PC-3 (cell line): Measurements from ENCODE around the gene EHBP1. TPM values are rescaled to one million over a fixed set of nuclear protein-coding genes. Genes with fewer than 3 reads are reported as not detected.
A peak's percentile ranks its signal among the peaks of the same experiment; 100 is the strongest.

Experiments
- ATAC-seq: fragments of 200-7000 bp; cut with Tn5 transposase; 2 replicates; pipeline ENCODE4 v1.9.1; 2020; ENCODE audit warnings: mild to moderate bottlenecking, moderate library complexity
- BruUV-seq: library from RNA; stranded (reverse); fragments of 400-500 nt; replicated peaks from 2 replicates; lab custom pipeline; 2021; lab: Mats Ljungman, UMichigan
- CTCF ChIA-PET: fragments of 300-600 bp; sonication (Branson Sonifier 250); formaldehyde crosslinking; loops from one replicate; lab custom pipeline; 2022; ENCODE audit warnings: antibody characterized with exemption; lab: Charles Lee
- POLR2A ChIA-PET: fragments of 300-600 bp; sonication (Branson Sonifier 250); formaldehyde crosslinking; loops from one replicate; lab custom pipeline; 2022; ENCODE audit warnings: antibody characterized with exemption; ENCODE audit not compliant: unreplicated experiment; lab: Charles Lee
- DNase-seq: peaks from one replicate; pipeline ENCODE4 v3.0.0-alpha.2; 2015
- H2AFZ ChIP-seq: fragments of 300-600 bp; sonication (generic); 2 replicates; pipeline ENCODE4 v1.6.0; 2016; ENCODE audit warnings: antibody characterized with exemption, low read length
- H3F3A ChIP-seq: fragments of 300-600 bp; sonication (generic); one replicate; pipeline ENCODE4 v1.6.0; 2017; ENCODE audit warnings: antibody characterized with exemption, low read length, control low read depth, mild to moderate bottlenecking; ENCODE audit not compliant: unreplicated experiment
- H3K27ac ChIP-seq: fragments of 300-600 bp; sonication (generic); 2 replicates; pipeline ENCODE4 v1.5.1; 2016; ENCODE audit warnings: mild to moderate bottlenecking, low read length
- H3K27me3 ChIP-seq: fragments of 300-600 bp; sonication (generic); 2 replicates; pipeline ENCODE4 v1.6.1; 2016; ENCODE audit warnings: low read length, mixed read lengths
- H3K36me3 ChIP-seq: fragments of 300-600 bp; sonication (generic); 2 replicates; pipeline ENCODE4 v1.6.1; 2016; ENCODE audit warnings: low read depth, mixed run types, low read length, mixed read lengths
- H3K4me1 ChIP-seq: fragments of 300-600 bp; sonication (generic); 2 replicates; pipeline ENCODE4 v1.5.1; 2016; ENCODE audit warnings: low read length; ENCODE audit not compliant: insufficient read depth
- H3K4me2 ChIP-seq: fragments of 300-600 bp; sonication (generic); 2 replicates; pipeline ENCODE4 v1.6.0; 2016; ENCODE audit warnings: low read length
- H3K4me3 ChIP-seq: fragments of 300-600 bp; sonication (generic); 2 replicates; pipeline ENCODE4 v1.5.1; 2016; ENCODE audit warnings: mild to moderate bottlenecking, low read length, mixed read lengths
- H3K79me2 ChIP-seq: fragments of 300-600 bp; sonication (generic); 2 replicates; pipeline ENCODE4 v1.6.1; 2017; ENCODE audit warnings: low read length, mixed read lengths
- H3K9ac ChIP-seq: fragments of 300-600 bp; sonication (generic); 2 replicates; pipeline ENCODE4 v1.6.0; 2016; ENCODE audit warnings: mild to moderate bottlenecking, low read length
- H3K9me2 ChIP-seq: fragments of 300-600 bp; sonication (generic); replicated peaks from 2 replicates; pipeline ENCODE4 v1.6.1; 2016; ENCODE audit warnings: mixed run types, low read length, mixed read lengths
- H3K9me3 ChIP-seq: fragments of 300-600 bp; sonication (generic); 2 replicates; pipeline ENCODE4 v1.6.1; 2016; ENCODE audit warnings: low read length, mixed read lengths
- H4K20me1 ChIP-seq: fragments of 300-600 bp; sonication (generic); 2 replicates; pipeline ENCODE4 v1.6.1; 2016; ENCODE audit warnings: low read length, mixed read lengths
- CTCF ChIP-seq: fragments of 300-600 bp; sonication (generic); conservative IDR thresholded peaks from 2 replicates; pipeline ENCODE4 v1.5.1; 2017; ENCODE audit warnings: antibody characterized with exemption, low read depth, mild to moderate bottlenecking, low read length
- EZH2 ChIP-seq: fragments of 300-600 bp; sonication (generic); IDR thresholded peaks from one replicate; pipeline ENCODE4 v1.6.1; 2017; ENCODE audit warnings: antibody characterized with exemption, mild to moderate bottlenecking, low read length; ENCODE audit not compliant: unreplicated experiment
- EZH2phosphoT487 ChIP-seq: fragments of 300-600 bp; sonication (generic); IDR thresholded peaks from 2 replicates; pipeline ENCODE4 v1.6.1; 2018; ENCODE audit warnings: mild to moderate bottlenecking, antibody characterized with exemption, low read length, borderline replicate concordance
- intact Hi-C: fragments of 100-400 bp; cut with micrococcal nuclease; formaldehyde crosslinking; loops from 2 replicates; pipeline ENCODE4 v1.9.0; 2023
- total RNA-seq: library from RNA; depleted of rRNA; stranded (reverse); fragments of >200 nt; gene quantifications from 2 replicates; pipeline ENCODE4 v1.2.3, GENCODE V29; 2014

EHBP1 gene
- total RNA-seq, 1 experiment from 2014 or later = 25.7 TPM

- no peaks in the 10 kb centered on the region for H3K36me3 ChIP-seq
- no peak overlapping the region for H3K4me2 ChIP-seq
- H3K9me2 ChIP-seq = no peaks in the 10 kb centered on the region
- no peaks in the 10 kb centered on the region for H4K20me1 ChIP-seq
- no peak overlapping the region for H3K9ac ChIP-seq
- no peaks in the 10 kb centered on the region for H3K27me3 ChIP-seq
- ChIA-PET CTCF (interaction anchor here (1.6 kb wide), 1 partner anchor 408 kb away, joined by 4 read pairs; no protein-coding TSS in a partner anchor), POLR2A (interaction anchor here (0.6 kb wide), 1 partner anchor 191 kb away, joined by 4 read pairs; no protein-coding TSS in a partner anchor)
- H3K79me2 ChIP-seq = no peaks in the 10 kb centered on the region
- no peak for TF ChIP-seq EZH2phosphoT487
- peak; percentile 83 for TF ChIP-seq CTCF
- no peak for TF ChIP-seq EZH2
- H3K4me3 ChIP-seq = no peak overlapping the region
- no peaks in the 10 kb centered on the region for H3K9me3 ChIP-seq
- ATAC-seq (peak; percentile 80), DNase-seq (peak; percentile 76)
- intact Hi-C loops = loop anchor here (1.0 kb wide), 2 partner anchors 346 to 409 kb away; no protein-coding TSS in a partner anchor
- H3K4me1 ChIP-seq = no peaks in the 10 kb centered on the region
- no peak overlapping the region for H3K27ac ChIP-seq
- no peak overlapping the region for H2AFZ ChIP-seq
- H3F3A ChIP-seq = no peaks in the 10 kb centered on the region
- BruUV-seq = no TSS peak
These were observed 373.5 kb downstream of the EHBP1 start for GRCh38 chr2:63078852-63079606.

- no peaks in the 10 kb centered on the region for H3K79me2 ChIP-seq
- H3K4me1 ChIP-seq = no peaks in the 10 kb centered on the region
- BruUV-seq = no TSS peak
- DNase-seq (no peak), ATAC-seq (no peak)
- H2AFZ ChIP-seq = no peak overlapping the region
- H3K9ac ChIP-seq = no peak overlapping the region
- no peak overlapping the region for H3K4me2 ChIP-seq
- no peak for TF ChIP-seq EZH2phosphoT487
- TF ChIP-seq CTCF = no peak
- TF ChIP-seq EZH2 = no peak
- no peaks in the 10 kb centered on the region for H3K36me3 ChIP-seq
- H3K27ac ChIP-seq = no peak overlapping the region
- no peaks in the 10 kb centered on the region for H4K20me1 ChIP-seq
- no peaks in the 10 kb centered on the region for H3F3A ChIP-seq
- no peaks in the 10 kb centered on the region; the same call in 1 of the 2 replicates for H3K27me3 ChIP-seq
- H3K9me2 ChIP-seq = no peaks in the 10 kb centered on the region
- H3K9me3 ChIP-seq = no peaks in the 10 kb centered on the region
- intact Hi-C loops = no loop called here
- ChIA-PET POLR2A (no interaction called here), CTCF (no interaction called here)
- no peak overlapping the region for H3K4me3 ChIP-seq
These were observed 375.9 kb downstream of the EHBP1 start for GRCh38 chr2:63081404-63081803.

- no peaks in the 10 kb centered on the region for H3F3A ChIP-seq
- TF ChIP-seq CTCF = no peak
- TF ChIP-seq EZH2 = no peak
- TF ChIP-seq EZH2phosphoT487 = no peak
- no peaks in the 10 kb centered on the region for H3K36me3 ChIP-seq
- H2AFZ ChIP-seq = no peak overlapping the region
- no peak overlapping the region for H3K4me3 ChIP-seq
- DNase-seq (no peak), ATAC-seq (no peak)
- no peak overlapping the region for H3K9ac ChIP-seq
- no peaks in the 10 kb centered on the region for H3K4me1 ChIP-seq
- no peaks in the 10 kb centered on the region for H3K9me2 ChIP-seq
- no TSS peak for BruUV-seq
- no peak overlapping the region for H3K27ac ChIP-seq
- H3K27me3 ChIP-seq = no peaks in the 10 kb centered on the region; the same call in 1 of the 2 replicates
- H3K79me2 ChIP-seq = no peaks in the 10 kb centered on the region
- CTCF ChIA-PET = no interaction called here
- intact Hi-C loops = no loop called here
- no peak overlapping the region for H3K4me2 ChIP-seq
- no peaks in the 10 kb centered on the region for H4K20me1 ChIP-seq
- POLR2A ChIA-PET = no interaction called here
- no peaks in the 10 kb centered on the region for H3K9me3 ChIP-seq
These were observed 381.2 kb downstream of the EHBP1 start for GRCh38 chr2:63086687-63087086.
